H1 (cell line): ENCODE measurements around the gene CNBD2. TPM values are rescaled to one million over a fixed set of nuclear protein-coding genes. Genes with fewer than 3 reads are reported as not detected.

ENCODE experiments used
- CTCF ChIA-PET: fragments of 300-600 bp; sonication (Branson Sonifier 250); formaldehyde crosslinking; loops from one replicate; lab custom pipeline; 2021; ENCODE audit not compliant: partially characterized antibody; lab: Charles Lee
- POLR2A ChIA-PET: fragments of 300-600 bp; sonication (Branson Sonifier 250); formaldehyde crosslinking; loops from one replicate; lab custom pipeline; 2021; ENCODE audit warnings: inconsistent platforms; ENCODE audit not compliant: partially characterized antibody; lab: Charles Lee
- DNase-seq, 2 experiments: peaks; one replicate each; pipeline versions ENCODE4 v3.0.0 to v3.0.0-alpha.2; 2010 to 2022; ENCODE audit warnings: low spot score in 2 of 2, low read depth in 1 of 2, mixed read lengths in 1 of 2
- FAIRE-seq: peaks from 2 replicates; lab custom pipeline; 2011; peaks lifted over from hg19 to GRCh38; lab: Jason Lieb, UNC
- H2AFZ ChIP-seq: 2 replicates; pipeline ENCODE4 v1.8.1; 2012; ENCODE audit warnings: low read length, inconsistent platforms
- H2AK5ac ChIP-seq: 2 replicates; pipeline ENCODE4 v1.6.1; 2013; ENCODE audit warnings: low read depth, low read length
- H2BK120ac ChIP-seq: replicated peaks from 2 replicates; pipeline ENCODE3; 2013; ENCODE audit warnings: low read depth, low read length, inconsistent platforms
- H2BK12ac ChIP-seq: 2 replicates; pipeline ENCODE4 v1.6.1; 2013; ENCODE audit warnings: low read depth, low read length
- H2BK15ac ChIP-seq: 2 replicates; pipeline ENCODE4 v1.6.1; 2013; ENCODE audit warnings: low read length
- H2BK20ac ChIP-seq: 2 replicates; pipeline ENCODE4 v1.6.1; 2013; ENCODE audit warnings: low read length
- H2BK5ac ChIP-seq: 2 replicates; pipeline ENCODE4 v1.6.1; 2013; ENCODE audit warnings: low read depth, low read length
- H3K14ac ChIP-seq: 2 replicates; pipeline ENCODE4 v1.6.1; 2013; ENCODE audit warnings: inconsistent platforms; ENCODE audit not compliant: insufficient read length
- H3K18ac ChIP-seq: 2 replicates; pipeline ENCODE4 v1.6.1; 2013; ENCODE audit warnings: low read length; ENCODE audit errors: extremely low read depth
- H3K23ac ChIP-seq: 2 replicates; pipeline ENCODE4 v1.6.1; 2013; ENCODE audit warnings: inconsistent platforms; ENCODE audit not compliant: insufficient read length
- H3K23me2 ChIP-seq: 2 replicates; pipeline ENCODE4 v1.6.1; 2013; ENCODE audit warnings: low read depth, low read length
- H3K27ac ChIP-seq: 2 replicates; pipeline ENCODE4 v1.6.1; 2011; ENCODE audit warnings: low read depth, low read length, inconsistent platforms
- H3K27me3 ChIP-seq, 4 experiments: replicated peaks in 1 of 4; 1 replicate in 1 of 4; 2 replicates in 3 of 4; pipeline versions ENCODE4 v1.6.1 to v1.8.1; 2011 to 2013; ENCODE audit warnings: low read length in 3 of 4, mild to moderate bottlenecking in 3 of 4, inconsistent platforms in 2 of 4, mixed read lengths in 2 of 4, moderate library complexity in 1 of 4; ENCODE audit not compliant: control insufficient read depth in 3 of 4, insufficient read depth in 3 of 4; ENCODE audit errors: extremely low read depth in 1 of 4
- H3K36me3 ChIP-seq, 4 experiments: 2 replicates each; pipeline versions ENCODE4 v1.6.1 to v1.8.1; 2011 to 2013; ENCODE audit warnings: mild to moderate bottlenecking in 4 of 4, low read length in 3 of 4, moderate library complexity in 2 of 4, control low read depth in 1 of 4, inconsistent platforms in 1 of 4; ENCODE audit not compliant: insufficient read depth in 4 of 4, control insufficient read depth in 2 of 4
- H3K4ac ChIP-seq: replicated peaks from 2 replicates; pipeline ENCODE3; 2013; ENCODE audit warnings: low read length, low read depth, mixed read lengths, inconsistent platforms; ENCODE audit not compliant: insufficient read length
- H3K4me1 ChIP-seq, 4 experiments: replicated peaks in 1 of 4; 1 replicate in 1 of 4; 2 replicates in 3 of 4; pipeline versions ENCODE4 v1.6.1 to v1.8.1; 2011 to 2013; ENCODE audit warnings: low read length in 3 of 4, inconsistent platforms in 2 of 4, mixed read lengths in 1 of 4; ENCODE audit not compliant: insufficient read depth in 4 of 4, control insufficient read depth in 3 of 4
- H3K4me2 ChIP-seq, 2 experiments: 2 replicates each; pipeline versions ENCODE4 v1.6.1 to v1.8.1; 2011 to 2013; ENCODE audit warnings: low read depth in 2 of 2, low read length in 2 of 2, control low read depth in 1 of 2, inconsistent platforms in 1 of 2, mild to moderate bottlenecking in 1 of 2; ENCODE audit not compliant: insufficient read depth in 1 of 2
- H3K4me3 ChIP-seq, 4 experiments: fragments of 200-600, 300-600 bp in 1 of 4; sonication (generic), shearing (Covaris generic), sonication (Bioruptor Twin) in 1 of 4; 2 replicates each; pipeline versions ENCODE4 v1.5.1 to v1.8.1; 2011 to 2016; ENCODE audit warnings: low read length in 4 of 4, low read depth in 3 of 4, control low read depth in 2 of 4, inconsistent platforms in 2 of 4, mild to moderate bottlenecking in 2 of 4, mixed read lengths in 1 of 4, moderate library complexity in 1 of 4; ENCODE audit not compliant: insufficient read depth in 2 of 4; ENCODE audit errors: extremely low read depth in 1 of 4
- H3K56ac ChIP-seq: replicated peaks from 2 replicates; pipeline ENCODE3; 2013; ENCODE audit warnings: low read depth, mild to moderate bottlenecking, mixed read lengths, low read length, inconsistent platforms; ENCODE audit not compliant: insufficient read length
- H3K79me1 ChIP-seq: 2 replicates; pipeline ENCODE4 v1.6.1; 2013; ENCODE audit warnings: low read depth, low read length, control low read depth
- H3K79me2 ChIP-seq, 2 experiments: 2 replicates each; pipeline versions ENCODE4 v1.6.1 to v1.8.1; 2012 to 2013; ENCODE audit warnings: low read length in 2 of 2, mild to moderate bottlenecking in 2 of 2, inconsistent platforms in 1 of 2; ENCODE audit not compliant: insufficient read depth in 2 of 2, control insufficient read depth in 1 of 2
- H3K9ac ChIP-seq, 4 experiments: replicated peaks in 1 of 4; 1 replicate in 1 of 4; 2 replicates in 3 of 4; pipeline versions ENCODE4 v1.6.1 to v1.8.1; 2011 to 2013; ENCODE audit warnings: low read depth in 3 of 4, low read length in 3 of 4, control low read depth in 2 of 4, mild to moderate bottlenecking in 2 of 4, moderate library complexity in 2 of 4, inconsistent platforms in 1 of 4; ENCODE audit errors: extremely low read depth in 1 of 4
- H3K9me3 ChIP-seq, 2 experiments: 2 replicates each; pipeline versions ENCODE4 v1.6.1 to v1.8.1; 2012 to 2013; ENCODE audit warnings: mild to moderate bottlenecking in 2 of 2, moderate library complexity in 2 of 2, control low read depth in 1 of 2, inconsistent platforms in 1 of 2, low read depth in 1 of 2, low read length in 1 of 2, mixed read lengths in 1 of 2; ENCODE audit not compliant: insufficient read depth in 2 of 2
- H4K20me1 ChIP-seq, 2 experiments: replicated peaks in 1 of 2; 2 replicates each; pipeline versions ENCODE3 to v1.8.1; 2011 to 2013; ENCODE audit warnings: inconsistent platforms in 2 of 2, low read length in 2 of 2, mild to moderate bottlenecking in 1 of 2; ENCODE audit not compliant: insufficient read depth in 2 of 2, control insufficient read depth in 1 of 2
- H4K5ac ChIP-seq: 2 replicates; pipeline ENCODE4 v1.6.1; 2013; ENCODE audit warnings: low read length, low read depth, mixed read lengths, inconsistent platforms; ENCODE audit not compliant: insufficient read length
- H4K8ac ChIP-seq: 2 replicates; pipeline ENCODE4 v1.8.0; 2013; ENCODE audit warnings: mild to moderate bottlenecking, moderate library complexity, low read length, inconsistent platforms; ENCODE audit not compliant: insufficient read depth; ENCODE audit errors: extremely low read depth
- H4K91ac ChIP-seq: replicated peaks from 2 replicates; pipeline ENCODE3; 2013; ENCODE audit warnings: low read length, mixed read lengths, inconsistent platforms; ENCODE audit not compliant: insufficient read length
- BCL11A ChIP-seq, 2 experiments: IDR thresholded peaks; one replicate each; pipeline ENCODE4 v1.6.1; 2011; ENCODE audit warnings: low read depth in 2 of 2, low read length in 2 of 2, mild to moderate bottlenecking in 2 of 2
- CHD2 ChIP-seq: IDR thresholded peaks from 2 replicates; pipeline ENCODE4 v1.6.1; 2012; ENCODE audit warnings: low read length, improper control_type of control experiment
- E2F6 ChIP-seq: IDR thresholded peaks from 2 replicates; pipeline ENCODE4 v1.6.1; 2012; ENCODE audit warnings: inconsistent platforms
- GABPA ChIP-seq: IDR thresholded peaks from 2 replicates; pipeline ENCODE4 v1.6.1; 2011; ENCODE audit warnings: mild to moderate bottlenecking, low read length, moderate library complexity, borderline replicate concordance; ENCODE audit not compliant: insufficient read depth
- NRF1 ChIP-seq: IDR thresholded peaks from 2 replicates; pipeline ENCODE4 v1.6.1; 2011; ENCODE audit warnings: mild to moderate bottlenecking, low read depth, low read length, improper control_type of control experiment
- POLR2AphosphoS5 ChIP-seq: IDR thresholded peaks from 2 replicates; pipeline ENCODE4 v1.6.1; 2011; ENCODE audit warnings: low read depth, low read length
- SIRT6 ChIP-seq: IDR thresholded peaks from one replicate; pipeline ENCODE4 v1.7.1; 2012; ENCODE audit warnings: low read length, inconsistent platforms
- SP1 ChIP-seq: IDR thresholded peaks from 2 replicates; pipeline ENCODE4 v1.6.1; 2011; ENCODE audit warnings: low read depth, low read length
- SRF ChIP-seq: IDR thresholded peaks from 2 replicates; pipeline ENCODE4 v1.6.1; 2011; ENCODE audit warnings: mild to moderate bottlenecking, low read depth, low read length, moderate library complexity
- TEAD4 ChIP-seq: IDR thresholded peaks from 2 replicates; pipeline ENCODE4 v1.6.1; 2012; ENCODE audit warnings: low read depth, low read length, inconsistent platforms, mixed read lengths
- WGBS, 2 experiments: shearing (Covaris generic) in 1 of 2; methylation state at CpG; one replicate each; pipeline versions ENCODE4 v1.1.6 to v1.1.7; 2013 to 2015; ENCODE audit warnings: low lambda C conversion rate in 2 of 2, mixed read lengths in 2 of 2, inconsistent platforms in 1 of 2, low coverage in 1 of 2, missing lambda C conversion rate in 1 of 2; ENCODE audit not compliant: insufficient replicate concordance in 2 of 2, insufficient coverage in 1 of 2, insufficient read length in 1 of 2; ENCODE audit errors: extremely low coverage in 1 of 2, missing lambda C conversion rate in 1 of 2; 5-methylcytosine and 5-hydroxymethylcytosine counted together
- polyA plus RNA-seq, 7 experiments: library from polyadenylated mRNA; depleted of rRNA in 3 of 7; stranded (reverse) in 5 of 7; unstranded in 2 of 7; fragments of >200 nt in 5 of 7; fragments of 200-250 nt in 2 of 7; gene quantifications; 1 replicate in 5 of 7; 2 replicates in 1 of 7; 4 replicates in 1 of 7; pipeline versions ENCODE4 v1.2.1 to v1.2.3, GENCODE V29; 2011 to 2013; ENCODE audit warnings: missing spikeins in 2 of 7, mixed read lengths in 2 of 7
- total RNA-seq: library from RNA; stranded (reverse); fragmentation: NEBNext Ultra II Directional; extraction: Animal tissue kit (Norgen Biotek cat#: 25700); gene quantifications from 2 replicates; pipeline ENCODE4 v1.2.1, GENCODE V29; 2021

The CNBD2 gene
- total and polyA plus RNA-seq, 2 of the 8 experiments (the other 6 are each of a cell fraction or from before 2014, with no cell fraction given) = 2.6 to 4.5 TPM

GRCh38 chr20:35929301-35929700 lies 39.1 kb upstream of the CNBD2 start:
- CTCF ChIA-PET = interaction anchor here (0.6 to 1.1 kb wide), 2 partner anchors 94 to 210 kb away, joined by 4 to 5 read pairs; no protein-coding TSS in a partner anchor

More at GRCh38 chr20:35929301-35929700, 39.1 kb upstream of the CNBD2 start:
- POLR2A ChIA-PET = interaction anchor here (1.4 kb wide), 1 partner anchor 11 kb away, joined by 3 read pairs; no protein-coding TSS in a partner anchor
- Histone ChIP-seq H3K4ac (no peak overlapping the region), H3K23me2 (peaks cover 2% of the 10 kb centered on the region; the same call in 1 of the 2 replicates), H2BK12ac (no peak overlapping the region), H4K20me1 (peaks cover 0 to 2% of the 10 kb centered on the region in 2 experiments), H3K18ac (no peak overlapping the region), H3K79me2 (no peaks in the 10 kb centered on the region), H3K27ac (no peak overlapping the region), H2AK5ac (no peak overlapping the region), H3K36me3 (peaks cover 4 to 36% (median 14%) of the 10 kb centered on the region in 4 experiments; a peak in 7 of 8 replicates), H4K91ac (no peak overlapping the region), H3K9ac (no peak overlapping the region), H2AFZ (no peak overlapping the region), H3K4me1 (peaks cover 4 to 7% (median 4%) of the 10 kb centered on the region in 4 experiments; a peak in 5 of 7 replicates), H2BK5ac (no peak overlapping the region), H2BK15ac (no peak overlapping the region), H3K79me1 (no peaks in the 10 kb centered on the region), H2BK120ac (no peak overlapping the region), H4K8ac (no peak overlapping the region), H2BK20ac (no peak overlapping the region), H3K4me3 (no peak overlapping the region), H4K5ac (no peak overlapping the region), H3K27me3 (no peaks in the 10 kb centered on the region), H3K14ac (no peak overlapping the region), H3K56ac (no peak overlapping the region), H3K23ac (no peak overlapping the region), H3K9me3 (no peaks in the 10 kb centered on the region), H3K4me2 (no peak overlapping the region)
- WGBS, 2 experiments = 89% methylated on average over 2 of the region's 2 CpGs; no CpG with 5 or more reads in 1 of the 2 experiments
- FAIRE-seq (no peak), DNase-seq (no peak)
- TF ChIP-seq SIRT6 = no peak
- no peak for TF ChIP-seq BCL11A (IDR thresholded peaks at IDR 0.05; ENCODE audit: low read depth in 2 of 2, low read length in 2 of 2)
- TF ChIP-seq SRF = no peak
- no peak for TF ChIP-seq E2F6
- no peak for TF ChIP-seq GABPA
- TF ChIP-seq CHD2 = no peak
- TF ChIP-seq SP1 = no peak
- no peak for TF ChIP-seq POLR2AphosphoS5
- no peak for TF ChIP-seq TEAD4
- TF ChIP-seq NRF1 = no peak
